Measurements from ENCODE around the gene PEX16. TPM values are rescaled to one million over a fixed set of nuclear protein-coding genes. Genes with fewer than 3 reads are reported as not detected.
"Not testable (repeated sequence)": the region's sequence is repeated elsewhere in the genome, so short reads cannot be mapped to it uniquely, and the experiment has no call there.

The PEX16 gene
- total RNA-seq, 4 donors from 2014 or later, result 28.5 to 41.2 (median 29.5) TPM

DNA sequence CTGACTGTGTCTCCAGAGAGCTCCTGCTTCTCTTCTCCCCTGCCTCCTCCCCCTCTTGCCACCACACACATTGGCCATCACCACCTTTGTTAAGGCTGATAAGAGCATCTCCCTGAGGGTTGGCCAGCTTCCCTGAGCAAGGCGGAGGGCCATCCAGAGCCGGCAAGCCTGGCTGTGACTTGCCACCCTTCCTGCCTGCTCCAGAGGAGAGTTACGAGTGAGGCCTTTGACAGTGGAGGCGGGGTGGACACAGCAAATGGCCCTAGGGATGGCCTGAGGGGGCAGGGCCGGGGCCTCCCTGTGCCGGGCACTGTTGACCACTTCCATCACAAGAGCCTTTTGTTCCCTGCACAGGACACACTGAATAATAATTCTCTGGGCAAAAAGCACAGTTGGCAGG lies 16.1 kb downstream of the PEX16 start:
- 79 to 94% methylated on average over 2 to 6 of the region's 6 CpGs for WGBS, 2 donors
- no peaks in the 10 kb centered on the region for H3K36me3 ChIP-seq
- no peak overlapping the region for H3K27ac ChIP-seq
- intact Hi-C loops (cut with DNase I), result no loop called here
- H3K27me3 ChIP-seq, result no peaks in the 10 kb centered on the region
- H3K4me3 ChIP-seq (replicated peaks in 1 of 3), result no peak overlapping the region
- H3K4me1 ChIP-seq, result peaks cover 17 to 20% of the 10 kb centered on the region in 2 donors
- H3K9me3 ChIP-seq, result no peaks in the 10 kb centered on the region
- no peak for DNase-seq
- TF ChIP-seq, protein P1, sequence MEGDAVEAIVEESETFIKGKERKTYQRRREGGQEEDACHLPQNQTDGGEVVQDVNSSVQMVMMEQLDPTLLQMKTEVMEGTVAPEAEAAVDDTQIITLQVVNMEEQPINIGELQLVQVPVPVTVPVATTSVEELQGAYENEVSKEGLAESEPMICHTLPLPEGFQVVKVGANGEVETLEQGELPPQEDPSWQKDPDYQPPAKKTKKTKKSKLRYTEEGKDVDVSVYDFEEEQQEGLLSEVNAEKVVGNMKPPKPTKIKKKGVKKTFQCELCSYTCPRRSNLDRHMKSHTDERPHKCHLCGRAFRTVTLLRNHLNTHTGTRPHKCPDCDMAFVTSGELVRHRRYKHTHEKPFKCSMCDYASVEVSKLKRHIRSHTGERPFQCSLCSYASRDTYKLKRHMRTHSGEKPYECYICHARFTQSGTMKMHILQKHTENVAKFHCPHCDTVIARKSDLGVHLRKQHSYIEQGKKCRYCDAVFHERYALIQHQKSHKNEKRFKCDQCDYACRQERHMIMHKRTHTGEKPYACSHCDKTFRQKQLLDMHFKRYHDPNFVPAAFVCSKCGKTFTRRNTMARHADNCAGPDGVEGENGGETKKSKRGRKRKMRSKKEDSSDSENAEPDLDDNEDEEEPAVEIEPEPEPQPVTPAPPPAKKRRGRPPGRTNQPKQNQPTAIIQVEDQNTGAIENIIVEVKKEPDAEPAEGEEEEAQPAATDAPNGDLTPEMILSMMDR (IDR thresholded peaks at IDR 0.05), result no peak
- TF ChIP-seq POLR2A (IDR thresholded peaks at IDR 0.05), result no peak

DNA sequence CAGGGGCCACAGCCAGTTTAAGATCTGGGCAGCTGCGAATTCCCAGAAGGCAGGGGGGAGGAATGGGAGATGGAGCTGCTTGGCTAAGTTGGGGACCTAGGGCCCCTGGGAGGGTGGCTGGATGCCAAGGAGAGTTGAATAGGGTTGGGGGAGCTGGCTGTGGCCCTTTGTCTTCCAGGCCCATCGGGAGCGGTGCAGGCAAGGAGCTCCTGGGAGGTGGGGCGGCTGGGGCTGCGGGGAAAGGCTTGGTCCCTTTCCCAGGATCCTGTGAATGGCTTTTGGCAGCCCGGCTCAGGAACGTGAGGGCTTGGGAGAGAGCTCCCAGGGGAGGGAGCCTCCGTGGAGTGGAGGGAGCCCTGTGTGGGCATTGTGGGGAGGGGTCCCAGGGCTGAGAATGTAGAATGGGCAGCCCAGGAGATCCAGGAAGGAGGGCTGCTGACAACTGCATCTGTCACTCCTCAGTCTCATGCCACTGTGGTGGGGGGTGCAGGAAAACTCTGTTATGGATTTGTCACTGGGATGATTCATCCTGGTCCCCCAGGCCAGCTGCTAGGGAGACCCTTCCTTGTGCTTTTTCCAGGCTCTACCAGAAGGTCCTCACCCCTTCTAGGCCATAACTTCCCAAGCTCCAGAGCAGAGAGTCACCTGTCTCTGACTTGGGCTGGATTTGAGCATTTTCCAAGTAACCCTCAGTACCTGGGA lies 16.6 kb downstream of the PEX16 start:
- Histone ChIP-seq H3K4me1 (peaks cover 17 to 20% of the 10 kb centered on the region in 2 donors), H3K27me3 (no peaks in the 10 kb centered on the region), H3K4me3 (replicated peaks in 1 of 3) (peak overlapping the region in 1 of 3 donors; percentile 54), H3K9me3 (no peaks in the 10 kb centered on the region), H3K36me3 (no peaks in the 10 kb centered on the region), H3K27ac (no peak overlapping the region)
- intact Hi-C loops (cut with DNase I), result no loop called here
- 13 to 23% methylated on average over 8 of the region's 8 CpGs for WGBS, 2 donors
- peak; percentile 24 to 32 for DNase-seq
- TF ChIP-seq, protein P1 (IDR thresholded peaks at IDR 0.05), result no peak
- no peak for TF ChIP-seq POLR2A (IDR thresholded peaks at IDR 0.05)

- DNase-seq, result peak in 1 of 2 donors; percentile 20
- intact Hi-C loops (cut with DNase I); H3K9me3 ChIP-seq; H3K27me3 ChIP-seq; H3K27ac ChIP-seq; H3K36me3 ChIP-seq: not testable (repeated sequence)
- H3K4me3 ChIP-seq (replicated peaks in 1 of 3), result peak overlapping the region in 2 of 3 donors; percentile 15 to 54
- peaks cover 17 to 20% of the 10 kb centered on the region in 2 donors for H3K4me1 ChIP-seq
- TF ChIP-seq POLR2A (IDR thresholded peaks at IDR 0.05), result peak in 1 of 2 donors; percentile 34
- 7 to 11% methylated on average over 20 to 25 of the region's 59 CpGs for WGBS, 2 donors
These were observed 17.4 kb downstream of the PEX16 start for GRCh38 chr11:45900175-45900800.

DNA sequence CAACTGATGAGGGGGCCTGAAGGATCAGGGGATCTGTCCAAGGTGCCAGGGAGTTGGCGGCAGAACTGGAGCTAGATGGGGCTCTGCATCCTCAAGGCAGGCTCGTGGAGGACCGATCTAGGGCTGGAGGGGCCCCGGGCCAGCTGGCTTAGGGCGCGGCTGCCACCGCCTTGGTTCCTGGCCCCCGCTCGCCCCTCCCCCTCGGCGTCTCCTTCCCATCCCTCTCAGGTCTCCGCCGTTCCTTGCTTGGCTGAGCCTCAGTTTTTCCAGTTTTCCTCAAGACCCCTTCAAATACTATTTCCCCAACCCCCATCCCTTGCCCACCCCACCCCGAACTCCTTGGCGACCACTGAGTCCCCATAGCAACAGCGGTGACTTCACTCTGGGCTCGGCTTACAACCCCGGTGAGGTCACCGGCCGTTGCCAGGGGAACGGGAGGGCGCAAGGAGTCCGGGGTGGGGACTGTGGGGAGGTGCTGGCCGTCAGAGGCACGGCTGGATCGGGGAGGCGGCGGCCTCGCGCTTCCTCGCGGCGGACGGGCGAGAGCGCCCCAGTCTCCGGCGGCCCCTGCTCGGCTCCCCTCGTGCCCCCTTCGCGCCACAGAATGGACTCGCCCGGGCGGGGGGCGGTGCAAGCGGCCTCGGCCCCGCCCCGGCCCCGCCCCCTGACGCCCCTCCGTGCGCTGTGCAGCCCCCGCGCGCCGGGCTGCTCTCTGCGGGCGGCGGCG lies 18.1 kb downstream of the PEX16 start:
- WGBS, 2 donors, result 1% methylated on average over 17 to 22 of the region's 62 CpGs
- Histone ChIP-seq H3K27me3 (no peaks in the 10 kb centered on the region), H3K4me1 (peaks cover 17 to 20% of the 10 kb centered on the region in 2 donors), H3K36me3 (no peaks in the 10 kb centered on the region), H3K27ac (no peak overlapping the region), H3K4me3 (replicated peaks in 1 of 3) (peak overlapping the region in 1 of 3 donors; percentile 54), H3K9me3 (no peaks in the 10 kb centered on the region)
- intact Hi-C loops (cut with DNase I), result no loop called here
- TF ChIP-seq, protein P1 (IDR thresholded peaks at IDR 0.05), result no peak
- TF ChIP-seq POLR2A (IDR thresholded peaks at IDR 0.05), result no peak
- DNase-seq, result peak; percentile 87 to 88

DNA sequence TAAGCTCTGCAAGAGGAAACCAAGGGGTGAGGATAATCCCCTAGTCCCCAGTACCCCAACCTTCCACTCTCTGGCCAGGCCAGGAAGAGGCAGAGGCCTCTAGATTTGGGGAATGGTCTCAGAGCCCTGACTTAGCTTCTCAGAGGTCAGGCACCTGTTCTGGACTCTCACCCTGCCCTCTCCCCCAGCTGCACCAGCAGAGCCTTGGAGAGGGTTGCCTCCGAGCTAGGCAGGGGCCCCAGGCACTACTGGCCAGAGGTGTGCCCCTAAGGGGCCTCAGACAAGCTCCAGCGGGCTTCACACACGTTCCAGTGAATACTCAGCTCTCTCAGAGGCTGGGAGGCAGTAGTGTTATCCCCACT lies 18.6 kb downstream of the PEX16 start:
- Histone ChIP-seq H3K4me1 (peaks cover 17 to 20% of the 10 kb centered on the region in 2 donors), H3K27ac (no peak overlapping the region), H3K36me3 (no peaks in the 10 kb centered on the region), H3K27me3 (no peaks in the 10 kb centered on the region), H3K9me3 (no peaks in the 10 kb centered on the region), H3K4me3 (replicated peaks in 1 of 3) (no peak overlapping the region)
- intact Hi-C loops (cut with DNase I), result no loop called here
- WGBS, 2 donors, result no CpG with 5 or more reads among the region's 3 CpGs
- DNase-seq, result no peak
- no peak for TF ChIP-seq POLR2A (IDR thresholded peaks at IDR 0.05)
- TF ChIP-seq, protein P1 (IDR thresholded peaks at IDR 0.05), result no peak
